Right ventricle myocardium inferior (tissue), 1 donor: ENCODE results near the gene RNF19B. TPM values are rescaled to one million over a fixed set of nuclear protein-coding genes. Genes with fewer than 3 reads are reported as not detected.

Experiments used
- total RNA-seq: library from RNA; stranded (reverse); fragmentation: NEBNext Ultra II Directional; extraction: Animal tissue kit (Norgen Biotek cat#: 25700); gene quantifications from one replicate; pipeline ENCODE4 v1.2.1, GENCODE V29; 2021
- donor health status: DM: no; HTN: yes; CAD: no; lungs with severe emphysema.

Gene RNF19B
- total RNA-seq, 1 donor from 2014 or later: 15.5 TPM

Other genes with a start within 250 kb of the RNF19B start
- 29.8 TPM for gene YARS1, start 147.5 kb downstream of the RNF19B start, total RNA-seq
- 11.7 TPM for gene S100PBP, start 147.2 kb downstream of the RNF19B start, total RNA-seq
- 139 TPM for gene FNDC5, start 93.9 kb downstream of the RNF19B start, total RNA-seq
- gene HPCA, start 78.3 kb downstream of the RNF19B start, total RNA-seq: not detected
- 10.9 TPM for gene TMEM54, start 63.4 kb downstream of the RNF19B start, total RNA-seq
- 129 TPM for gene AK2, start 72.1 kb upstream of the RNF19B start, total RNA-seq
- 2.1 TPM for gene AZIN2, start 116.3 kb upstream of the RNF19B start, total RNA-seq
- 2.3 TPM for gene TRIM62, start 217.2 kb upstream of the RNF19B start, total RNA-seq